Measurements from ENCODE around the gene PAEP.

PAEP gene

DNA sequence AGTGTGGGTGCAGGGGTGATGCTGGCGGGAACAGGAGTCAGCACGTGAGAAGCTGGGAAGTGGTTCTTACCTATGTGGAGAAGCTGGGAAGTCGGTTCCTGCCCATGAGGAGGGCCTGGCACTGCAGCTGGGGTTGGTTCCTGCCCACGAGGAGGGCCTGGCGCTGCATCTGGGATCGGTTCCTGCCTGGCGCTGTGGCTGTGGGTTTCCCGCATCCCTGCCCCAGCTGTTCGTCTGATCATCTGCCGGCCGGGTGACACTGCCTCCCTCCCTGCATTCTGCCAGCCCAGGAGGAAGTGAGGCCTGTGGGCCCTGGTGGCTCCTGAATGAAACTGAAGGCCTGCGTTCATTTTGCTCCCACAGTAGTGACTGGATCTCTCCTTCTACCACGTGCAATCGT, 10.5 kb upstream of the PAEP start:
- DNase-seq (ENCODE audit: low read depth, low spot score): no peak

DNA sequence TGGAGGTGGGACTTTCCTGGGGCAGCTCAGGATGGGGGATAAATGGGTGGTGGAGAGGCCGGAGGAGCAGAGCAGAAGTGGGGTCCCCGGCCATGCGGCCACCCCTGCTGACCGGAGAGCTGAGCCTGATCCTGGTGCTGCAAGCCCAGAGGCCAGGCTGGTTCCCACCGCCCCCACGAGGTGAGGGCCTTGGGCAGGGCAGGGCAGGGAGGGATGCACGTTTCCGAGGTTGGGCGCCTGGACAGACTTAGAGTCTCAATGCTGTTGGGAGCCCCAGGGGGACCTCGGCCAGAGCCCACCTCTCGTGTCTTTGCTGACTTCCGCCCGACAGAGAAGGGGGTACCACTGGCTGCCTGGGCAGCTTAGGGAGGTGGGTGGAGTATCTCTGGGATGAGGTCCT, 10.1 kb upstream of the PAEP start:
- no peak for DNase-seq (ENCODE audit: low read depth, low spot score)

GRCh38 chr9:135552021-135552697, 9.4 kb upstream of the PAEP start:
- no peak for DNase-seq (ENCODE audit: low read depth, low spot score)

DNA sequence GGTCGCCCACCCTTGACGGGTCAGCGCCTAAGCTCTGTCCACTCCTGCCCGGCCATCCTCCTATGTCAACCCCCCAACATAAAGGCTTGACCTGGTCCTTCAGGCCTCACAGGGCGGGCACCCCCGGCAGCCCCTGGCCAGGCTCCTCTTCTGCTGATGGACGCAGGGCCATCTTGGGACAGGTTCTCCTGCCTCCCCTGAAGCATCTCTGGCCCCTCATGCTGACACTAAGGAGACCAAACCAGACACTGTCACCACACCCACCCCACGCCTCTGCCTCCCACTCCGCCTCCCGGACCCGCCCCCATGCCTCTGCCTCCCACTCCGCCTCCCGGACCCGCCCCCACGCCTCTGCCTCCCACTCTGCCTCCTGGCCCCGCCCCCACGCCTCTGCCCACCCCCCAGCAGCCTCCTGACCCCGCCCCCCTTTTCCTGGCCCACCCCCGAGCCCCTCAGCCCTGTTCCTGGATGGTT, 8.8 kb upstream of the PAEP start:
- DNase-seq (ENCODE audit: low read depth, low spot score): no peak

DNA sequence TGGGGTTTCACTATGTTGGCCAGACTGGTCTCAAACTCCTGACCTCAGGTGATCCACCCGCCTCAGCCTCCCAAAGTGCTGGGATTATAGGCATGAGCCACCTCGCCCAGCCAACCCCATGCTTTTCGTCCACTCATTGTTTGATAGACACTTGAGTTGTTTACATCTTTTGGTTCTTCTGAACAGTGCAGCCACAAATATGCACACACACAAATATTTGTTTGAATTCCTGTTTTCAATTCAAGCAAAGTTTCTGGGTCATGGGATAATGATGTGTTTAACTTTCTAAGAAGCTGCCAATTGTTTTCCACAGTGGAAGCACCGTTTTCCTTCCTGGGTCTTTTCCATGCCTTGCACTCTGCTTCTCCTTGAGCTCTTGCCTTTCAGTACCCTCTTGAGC, 6.8 kb upstream of the PAEP start:
- DNase-seq (ENCODE audit: low read depth, low spot score): no peak

DNA sequence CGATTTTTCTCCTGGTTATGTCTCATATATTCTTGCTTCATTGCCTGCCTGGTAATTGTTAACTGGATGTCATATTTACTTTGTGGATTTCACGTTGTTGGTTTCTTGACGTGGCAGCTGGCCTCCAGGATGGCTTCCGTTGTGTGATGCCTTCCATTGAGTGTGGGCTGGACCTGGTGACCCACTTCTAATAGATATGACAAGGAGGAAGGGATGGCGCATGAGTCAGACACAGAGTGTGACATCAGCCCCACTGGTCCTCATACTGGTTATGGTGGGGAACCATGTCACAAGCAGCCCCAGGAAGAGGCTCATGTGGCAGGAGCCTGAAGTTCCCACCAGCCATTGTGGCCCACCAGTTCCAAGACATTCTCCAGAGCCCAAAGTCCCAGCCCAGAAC, 6.4 kb upstream of the PAEP start:
- no peak for DNase-seq (ENCODE audit: low read depth, low spot score)

DNA sequence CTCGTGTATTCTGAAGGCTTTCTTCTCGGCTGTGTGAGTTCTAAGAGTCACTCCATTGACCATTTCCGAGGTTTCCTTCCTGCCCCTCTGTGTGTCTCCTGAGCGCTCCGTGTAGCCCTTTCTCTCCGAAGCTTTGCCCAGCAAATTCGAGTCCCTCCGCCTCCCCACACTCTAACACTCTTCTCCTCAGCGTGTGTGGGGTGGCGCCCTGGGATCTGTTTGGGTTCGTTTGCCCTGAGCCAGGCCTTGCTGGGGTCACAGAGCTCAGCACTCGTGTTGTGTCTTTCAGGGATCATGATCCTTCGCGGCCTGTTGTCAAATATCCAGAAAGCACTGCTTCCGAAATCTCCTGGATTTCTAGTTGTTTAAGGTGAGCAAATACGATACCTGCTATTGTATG, 5.6 kb upstream of the PAEP start:
- no peak for DNase-seq (ENCODE audit: low read depth, low spot score)

DNA sequence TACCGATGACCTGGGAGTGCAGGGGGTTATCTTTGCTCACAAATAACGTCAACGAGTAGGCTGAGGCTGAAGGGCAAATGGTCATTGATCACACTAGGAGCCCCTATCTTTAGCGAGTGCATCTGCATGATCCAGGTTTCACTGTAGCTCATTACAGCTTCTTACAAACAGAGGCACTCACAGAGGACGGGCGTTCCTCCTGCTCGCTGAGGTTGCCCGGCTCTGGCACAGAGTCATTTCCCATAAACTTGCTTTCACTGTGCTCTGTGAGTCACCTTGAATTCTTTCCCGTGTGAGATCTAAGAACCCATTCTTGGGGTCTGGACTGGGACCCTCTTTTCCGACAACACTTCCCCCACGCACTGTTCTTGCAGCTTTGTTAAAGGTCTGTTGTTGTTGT, 1.9 kb upstream of the PAEP start:
- DNase-seq (ENCODE audit: low read depth, low spot score): no peak

DNA sequence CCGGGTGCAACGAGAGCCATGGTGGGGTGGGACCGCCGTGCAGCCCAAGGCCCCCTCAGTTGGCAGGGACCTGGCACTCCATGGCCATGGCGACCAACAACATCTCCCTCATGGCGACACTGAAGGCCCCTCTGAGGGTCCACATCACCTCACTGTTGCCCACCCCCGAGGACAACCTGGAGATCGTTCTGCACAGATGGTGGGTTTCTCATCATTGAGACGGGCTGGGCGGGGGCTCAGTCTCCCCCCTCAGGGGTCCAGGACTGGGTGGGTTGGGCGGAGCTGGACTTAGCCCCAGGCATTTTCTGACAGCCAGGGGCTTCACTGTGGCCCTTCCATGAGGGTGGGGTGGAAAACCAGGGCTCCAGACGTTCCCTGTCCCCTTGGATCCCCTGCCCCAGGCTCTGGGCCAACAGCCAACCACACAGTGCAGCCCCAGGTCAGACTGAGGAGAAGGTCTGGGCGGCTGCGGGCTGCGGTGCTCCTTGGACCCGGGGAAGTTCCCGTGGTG, 734 bp downstream of the PAEP start:
- DNase-seq (ENCODE audit: low read depth, low spot score): no peak

GRCh38 chr9:135563039-135563476, 1.5 kb downstream of the PAEP start:
- no peak for DNase-seq (ENCODE audit: low read depth, low spot score)

GRCh38 chr9:135563858-135564257, 2.3 kb downstream of the PAEP start:
- no peak for DNase-seq (ENCODE audit: low read depth, low spot score)

- no peak for DNase-seq (ENCODE audit: low read depth, low spot score)
Observed at GRCh38 chr9:135565141-135565628, 3.6 kb downstream of the PAEP start.

DNA sequence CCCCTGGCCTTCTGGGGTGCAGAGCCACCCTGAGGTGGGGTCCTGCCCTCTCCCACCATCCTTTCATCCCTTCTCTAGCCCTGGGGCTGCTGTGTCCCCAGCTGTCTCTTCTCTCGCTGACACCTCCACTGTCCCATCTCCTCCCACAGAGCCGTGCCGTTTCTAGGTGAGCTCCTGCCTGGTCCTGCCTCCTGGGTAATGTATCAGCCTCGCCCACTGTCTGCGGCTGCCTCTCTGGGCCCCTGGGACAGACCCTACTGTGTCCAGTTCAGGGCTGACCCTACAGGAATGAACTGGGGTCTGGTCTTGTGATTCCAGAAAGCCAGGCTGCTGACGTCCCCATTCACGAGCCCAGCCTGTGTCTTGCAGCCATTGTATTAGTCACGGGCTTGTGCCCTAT, 4.1 kb downstream of the PAEP start:
- DNase-seq (ENCODE audit: low read depth, low spot score): no peak

- DNase-seq (ENCODE audit: low read depth, low spot score): no peak
Observed at GRCh38 chr9:135566552-135566951, 5.0 kb downstream of the PAEP start.

- DNase-seq (ENCODE audit: low read depth, low spot score): no peak
Observed at GRCh38 chr9:135567311-135567710, 5.8 kb downstream of the PAEP start.

GRCh38 chr9:135568026-135568425, 6.5 kb downstream of the PAEP start:
- no peak for DNase-seq (ENCODE audit: low read depth, low spot score)

DNA sequence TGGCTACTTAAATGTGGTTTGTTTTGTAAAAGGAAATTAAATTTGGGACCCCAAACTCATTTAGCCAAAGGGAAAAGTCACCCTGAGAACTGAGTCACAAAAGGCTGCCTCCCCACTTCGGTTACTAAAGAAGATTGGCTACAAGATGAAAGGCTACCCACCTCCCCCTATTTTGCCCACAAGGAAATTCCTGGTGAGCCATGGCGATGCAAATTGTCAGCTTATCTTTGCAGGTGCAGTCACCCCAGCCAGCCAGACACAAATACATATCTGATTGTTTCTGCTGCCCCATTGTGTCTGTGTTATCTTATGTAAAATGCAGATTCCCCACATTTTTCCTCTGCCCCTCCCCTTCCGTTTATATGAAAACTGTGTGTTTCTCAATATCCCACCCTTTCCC, 8.9 kb downstream of the PAEP start:
- no peak for DNase-seq (ENCODE audit: low read depth, low spot score)

DNA sequence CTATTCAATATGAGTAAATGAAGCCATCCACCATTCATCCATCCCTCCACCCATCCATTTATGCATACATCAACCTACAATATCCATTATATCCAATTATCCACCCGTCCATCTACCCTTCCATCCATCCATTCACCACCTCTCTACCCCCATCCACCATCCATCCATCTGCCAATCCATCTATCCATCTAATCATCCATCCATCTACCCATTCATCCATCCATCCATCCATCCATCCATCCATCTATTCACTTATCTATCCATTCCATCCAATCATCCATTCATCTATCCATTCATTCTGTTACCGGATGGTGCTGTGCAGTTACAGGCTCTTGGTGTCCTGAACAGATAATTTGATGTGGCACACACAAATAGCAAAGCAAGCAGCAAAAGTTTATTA, 10.7 kb downstream of the PAEP start:
- no peak for DNase-seq (ENCODE audit: low read depth, low spot score)

DNA sequence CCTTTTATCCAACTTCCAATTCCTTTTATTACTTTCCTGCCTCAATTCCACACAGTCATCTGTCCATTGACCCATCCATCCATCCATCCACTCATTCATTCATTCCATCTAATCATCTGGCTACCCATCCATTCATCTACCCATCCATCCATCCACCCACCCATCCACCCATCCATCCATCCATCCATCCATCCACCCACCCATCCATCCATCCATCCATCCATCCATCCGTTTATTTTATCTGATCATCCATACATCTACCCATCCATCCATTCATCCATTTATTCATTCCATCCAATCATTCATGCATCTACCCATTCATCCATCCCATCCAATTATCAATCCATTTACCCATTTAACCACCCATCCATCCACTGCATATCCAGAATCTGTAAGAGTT, 11.6 kb downstream of the PAEP start:
- DNase-seq (ENCODE audit: low read depth, low spot score): no peak

- no peak for DNase-seq (ENCODE audit: low read depth, low spot score)
Observed at GRCh38 chr9:135574331-135574730, 12.8 kb downstream of the PAEP start.

GRCh38 chr9:135574943-135575342, 13.4 kb downstream of the PAEP start:
- DNase-seq (ENCODE audit: low read depth, low spot score): no peak

DNA sequence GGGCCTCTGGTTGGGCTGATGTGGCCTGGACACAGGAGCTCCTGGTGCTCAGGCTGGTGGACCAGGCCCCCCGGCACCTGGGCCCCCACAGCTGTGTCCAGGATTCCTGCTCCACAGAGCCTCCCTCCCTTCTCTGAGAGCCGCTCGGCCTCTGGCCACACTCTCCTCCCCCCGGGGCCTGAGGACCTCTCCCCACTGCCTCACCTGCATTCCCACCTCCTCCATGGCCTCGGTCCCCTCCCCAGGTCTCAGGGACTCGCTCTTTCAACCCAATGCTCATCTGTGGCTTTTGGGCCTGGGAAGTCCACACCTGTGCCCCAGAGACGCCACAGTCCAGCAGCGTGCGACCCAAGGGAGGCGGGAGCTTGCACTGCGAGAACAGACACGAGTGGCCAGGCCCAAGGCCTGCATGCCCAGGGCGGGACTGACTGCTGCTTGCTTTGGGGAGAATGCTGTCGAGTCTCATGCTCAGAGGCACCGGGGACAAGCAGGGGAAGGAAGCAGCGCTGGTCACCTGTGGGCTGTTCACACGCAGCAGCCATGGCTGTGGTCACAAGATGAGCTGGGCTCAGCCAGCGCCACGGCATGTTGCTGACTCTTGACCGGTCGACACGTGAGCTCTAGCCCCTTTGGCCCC, 14.6 kb downstream of the PAEP start:
- DNase-seq (ENCODE audit: low read depth, low spot score): no peak

- DNase-seq (ENCODE audit: low read depth, low spot score): no peak
Observed at GRCh38 chr9:135577256-135577655, 15.7 kb downstream of the PAEP start.
